Panc1 (cell line): ENCODE measurements around the gene RPL36A.

Experiments used
- TCF7L2 ChIP-seq: IDR thresholded peaks from 2 replicates; pipeline ENCODE4 v1.6.1; 2011; ENCODE audit warnings: mild to moderate bottlenecking, low read depth, low read length, inconsistent platforms
- TF ChIP-seq, protein P1 (sequence below): fragments of 450-650 bp; IDR thresholded peaks from 2 replicates; pipeline ENCODE4 v1.5.1; 2017; ENCODE audit warnings: mild to moderate bottlenecking
- TF ChIP-seq, protein P2 (sequence below), 2 experiments: IDR thresholded peaks; 2 replicates each; pipeline ENCODE4 v1.6.1; 2011 to 2012; ENCODE audit warnings: low read depth in 2 of 2, control low read depth in 1 of 2, low read length in 1 of 2, mild to moderate bottlenecking in 1 of 2, moderate library complexity in 1 of 2; ENCODE audit not compliant: insufficient read depth in 1 of 2

- no peak for TF ChIP-seq TCF7L2
- TF ChIP-seq, protein P1, sequence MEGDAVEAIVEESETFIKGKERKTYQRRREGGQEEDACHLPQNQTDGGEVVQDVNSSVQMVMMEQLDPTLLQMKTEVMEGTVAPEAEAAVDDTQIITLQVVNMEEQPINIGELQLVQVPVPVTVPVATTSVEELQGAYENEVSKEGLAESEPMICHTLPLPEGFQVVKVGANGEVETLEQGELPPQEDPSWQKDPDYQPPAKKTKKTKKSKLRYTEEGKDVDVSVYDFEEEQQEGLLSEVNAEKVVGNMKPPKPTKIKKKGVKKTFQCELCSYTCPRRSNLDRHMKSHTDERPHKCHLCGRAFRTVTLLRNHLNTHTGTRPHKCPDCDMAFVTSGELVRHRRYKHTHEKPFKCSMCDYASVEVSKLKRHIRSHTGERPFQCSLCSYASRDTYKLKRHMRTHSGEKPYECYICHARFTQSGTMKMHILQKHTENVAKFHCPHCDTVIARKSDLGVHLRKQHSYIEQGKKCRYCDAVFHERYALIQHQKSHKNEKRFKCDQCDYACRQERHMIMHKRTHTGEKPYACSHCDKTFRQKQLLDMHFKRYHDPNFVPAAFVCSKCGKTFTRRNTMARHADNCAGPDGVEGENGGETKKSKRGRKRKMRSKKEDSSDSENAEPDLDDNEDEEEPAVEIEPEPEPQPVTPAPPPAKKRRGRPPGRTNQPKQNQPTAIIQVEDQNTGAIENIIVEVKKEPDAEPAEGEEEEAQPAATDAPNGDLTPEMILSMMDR, result no peak
- TF ChIP-seq, protein P2, sequence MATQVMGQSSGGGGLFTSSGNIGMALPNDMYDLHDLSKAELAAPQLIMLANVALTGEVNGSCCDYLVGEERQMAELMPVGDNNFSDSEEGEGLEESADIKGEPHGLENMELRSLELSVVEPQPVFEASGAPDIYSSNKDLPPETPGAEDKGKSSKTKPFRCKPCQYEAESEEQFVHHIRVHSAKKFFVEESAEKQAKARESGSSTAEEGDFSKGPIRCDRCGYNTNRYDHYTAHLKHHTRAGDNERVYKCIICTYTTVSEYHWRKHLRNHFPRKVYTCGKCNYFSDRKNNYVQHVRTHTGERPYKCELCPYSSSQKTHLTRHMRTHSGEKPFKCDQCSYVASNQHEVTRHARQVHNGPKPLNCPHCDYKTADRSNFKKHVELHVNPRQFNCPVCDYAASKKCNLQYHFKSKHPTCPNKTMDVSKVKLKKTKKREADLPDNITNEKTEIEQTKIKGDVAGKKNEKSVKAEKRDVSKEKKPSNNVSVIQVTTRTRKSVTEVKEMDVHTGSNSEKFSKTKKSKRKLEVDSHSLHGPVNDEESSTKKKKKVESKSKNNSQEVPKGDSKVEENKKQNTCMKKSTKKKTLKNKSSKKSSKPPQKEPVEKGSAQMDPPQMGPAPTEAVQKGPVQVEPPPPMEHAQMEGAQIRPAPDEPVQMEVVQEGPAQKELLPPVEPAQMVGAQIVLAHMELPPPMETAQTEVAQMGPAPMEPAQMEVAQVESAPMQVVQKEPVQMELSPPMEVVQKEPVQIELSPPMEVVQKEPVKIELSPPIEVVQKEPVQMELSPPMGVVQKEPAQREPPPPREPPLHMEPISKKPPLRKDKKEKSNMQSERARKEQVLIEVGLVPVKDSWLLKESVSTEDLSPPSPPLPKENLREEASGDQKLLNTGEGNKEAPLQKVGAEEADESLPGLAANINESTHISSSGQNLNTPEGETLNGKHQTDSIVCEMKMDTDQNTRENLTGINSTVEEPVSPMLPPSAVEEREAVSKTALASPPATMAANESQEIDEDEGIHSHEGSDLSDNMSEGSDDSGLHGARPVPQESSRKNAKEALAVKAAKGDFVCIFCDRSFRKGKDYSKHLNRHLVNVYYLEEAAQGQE (IDR thresholded peaks at IDR 0.05; ENCODE audit: insufficient read depth in 1 of 2, low read depth in 2 of 2, low read length in 1 of 2), result no peak
Observed at GRCh38 chrX:101393530-101394305, 2.9 kb downstream of the RPL36A start.
